Right lobe of liver (tissue), 6 donors: ENCODE measurements around the gene CNTNAP5. TPM values are rescaled to one million over a fixed set of nuclear protein-coding genes. Genes with fewer than 3 reads are reported as not detected.

Experiments
- ATAC-seq, 4 donors: fragments of 200-7000 bp; cut with Tn5 transposase; one replicate each; pipeline ENCODE4 v1.9.1; 2020; ENCODE audit warnings: mild to moderate bottlenecking in 4 of 4, moderate library complexity in 4 of 4
- DNase-seq, 3 donors: peaks; one replicate each; pipeline ENCODE4 v3.0.0-alpha.2; 2020
- H3K27ac ChIP-seq, 3 donors: fragments of 200-600 bp; one replicate each; pipeline ENCODE4 v1.8.0; 2022
- H3K27me3 ChIP-seq, 2 donors: fragments of 200-600 bp; one replicate each; pipeline ENCODE4 v1.8.0; 2022
- H3K36me3 ChIP-seq, 4 donors: fragments of 200-600 bp; sonication (generic) in 1 of 4; one replicate each; pipeline versions ENCODE4 v1.5.1 to v1.8.0; 2017 to 2022; ENCODE audit warnings: control low read depth in 1 of 4
- H3K4me1 ChIP-seq, 4 donors: fragments of 200-600 bp; sonication (generic) in 1 of 4; one replicate each; pipeline versions ENCODE4 v1.5.1 to v1.8.0; 2017 to 2022; ENCODE audit warnings: control low read depth in 1 of 4
- H3K4me3 ChIP-seq, 3 donors: fragments of 200-600 bp; one replicate each; pipeline ENCODE4 v1.8.0; 2022
- H3K9me3 ChIP-seq, 4 donors: fragments of 200-600 bp; sonication (generic) in 1 of 4; one replicate each; pipeline versions ENCODE4 v1.5.1 to v1.8.0; 2017 to 2022; ENCODE audit warnings: control low read depth in 1 of 4
- CTCF ChIP-seq, 4 donors: fragments of 200-600 bp in 3 of 4; fragments of 450-650 bp in 1 of 4; IDR thresholded peaks; one replicate each; pipeline versions ENCODE4 v1.5.1 to v1.8.0; 2016 to 2022; ENCODE audit warnings: antibody characterized with exemption in 4 of 4, mild to moderate bottlenecking in 2 of 4
- POLR2A ChIP-seq: fragments of 450-650 bp; IDR thresholded peaks from one replicate; pipeline ENCODE4 v1.6.1; 2017; ENCODE audit warnings: antibody characterized with exemption, mild to moderate bottlenecking
- WGBS: methylation state at CpG from one replicate; pipeline ENCODE4 v1.1.6; 2018; ENCODE audit warnings: low coverage, low lambda C conversion rate; ENCODE audit not compliant: insufficient coverage; ENCODE audit errors: missing lambda C conversion rate; 5-methylcytosine and 5-hydroxymethylcytosine counted together
- intact Hi-C, 2 donors: fragments of 100-400 bp; cut with DNase I; formaldehyde crosslinking; loops; one replicate each; pipeline versions ENCODE4 v1.11.2 to v1.14.1; 2022
- total RNA-seq, 6 experiments: library from RNA; depleted of rRNA in 2 of 6; stranded (reverse); fragments of >200 nt in 2 of 6; fragmentation: NEBNext Ultra II Directional in 3 of 6; extraction: Animal tissue kit (Norgen Biotek cat#: 25700) in 3 of 6; gene quantifications; one replicate each; pipeline versions ENCODE4 v1.1.0 to v1.2.4, GENCODE V29; 2016 to 2023
- donor health status: DM: no; HTN: yes; CAD: no.
- donor health status: DM: no; HTN: no; CAD: no.
- donor health status: DM: no; HTN: no; CAD: no.
- donor health status: DM: no; HTN: yes; CAD: no.
- donor health status: DM: no; HTN: yes; CAD: no.

Gene CNTNAP5
- total RNA-seq, 6 experiments from 2014 or later = not detected

GRCh38 chr2:124776332-124776731 lies 751.2 kb downstream of the CNTNAP5 start:
- H3K4me3 ChIP-seq = no peak overlapping the region
- H3K27me3 ChIP-seq = no peaks in the 10 kb centered on the region
- no peaks in the 10 kb centered on the region for H3K36me3 ChIP-seq
- intact Hi-C loops = no loop called here
- H3K9me3 ChIP-seq = no peaks in the 10 kb centered on the region
- no peak for TF ChIP-seq CTCF (IDR thresholded peaks at IDR 0.05)
- TF ChIP-seq POLR2A = no peak
- no peaks in the 10 kb centered on the region for H3K4me1 ChIP-seq
- ATAC-seq (peak; percentile 76 to 90 (median 85)), DNase-seq (peak in 2 of 3 donors; percentile 29 to 54)
- no peak overlapping the region for H3K27ac ChIP-seq
- WGBS = 32% methylated on average over 3 of the region's 3 CpGs

GRCh38 chr2:124778076-124778475 lies 753.0 kb downstream of the CNTNAP5 start:
- intact Hi-C loops = no loop called here
- Histone ChIP-seq H3K4me3 (no peak overlapping the region), H3K27ac (no peak overlapping the region), H3K27me3 (no peaks in the 10 kb centered on the region), H3K4me1 (no peaks in the 10 kb centered on the region), H3K36me3 (no peaks in the 10 kb centered on the region), H3K9me3 (no peaks in the 10 kb centered on the region)
- WGBS = 40% methylated on average over 2 of the region's 2 CpGs
- no peak for ATAC-seq
- no peak for TF ChIP-seq POLR2A
- TF ChIP-seq CTCF (IDR thresholded peaks at IDR 0.05) = no peak
- DNase-seq = no peak

GRCh38 chr2:124796647-124797046 lies 771.6 kb downstream of the CNTNAP5 start:
- no peak for ATAC-seq
- intact Hi-C loops = no loop called here
- Histone ChIP-seq H3K27ac (no peak overlapping the region), H3K4me1 (no peaks in the 10 kb centered on the region), H3K36me3 (no peaks in the 10 kb centered on the region), H3K27me3 (no peaks in the 10 kb centered on the region), H3K4me3 (no peak overlapping the region), H3K9me3 (no peaks in the 10 kb centered on the region)
- DNase-seq = no peak
- TF ChIP-seq POLR2A = no peak
- no peak for TF ChIP-seq CTCF (IDR thresholded peaks at IDR 0.05)

GRCh38 chr2:124797049-124797448 lies 772.0 kb downstream of the CNTNAP5 start:
- no peaks in the 10 kb centered on the region for H3K36me3 ChIP-seq
- DNase-seq = no peak
- intact Hi-C loops = no loop called here
- 65% methylated on average over 2 of the region's 2 CpGs for WGBS
- H3K27me3 ChIP-seq = no peaks in the 10 kb centered on the region
- no peaks in the 10 kb centered on the region for H3K9me3 ChIP-seq
- no peak overlapping the region for H3K27ac ChIP-seq
- TF ChIP-seq CTCF (IDR thresholded peaks at IDR 0.05) = no peak
- no peak for TF ChIP-seq POLR2A
- H3K4me1 ChIP-seq = no peaks in the 10 kb centered on the region
- H3K4me3 ChIP-seq = no peak overlapping the region
- no peak for ATAC-seq

GRCh38 chr2:124798551-124798950 lies 773.5 kb downstream of the CNTNAP5 start:
- Histone ChIP-seq H3K27ac (no peak overlapping the region), H3K4me1 (no peaks in the 10 kb centered on the region), H3K4me3 (no peak overlapping the region), H3K9me3 (no peaks in the 10 kb centered on the region), H3K36me3 (no peaks in the 10 kb centered on the region), H3K27me3 (no peaks in the 10 kb centered on the region)
- intact Hi-C loops = no loop called here
- TF ChIP-seq CTCF (IDR thresholded peaks at IDR 0.05) (no peak), POLR2A (no peak)
- 33% methylated on average over 1 of the region's 1 CpG for WGBS
- no peak for ATAC-seq
- no peak for DNase-seq
